HCT116 (cell line): ENCODE measurements around the gene CRYBG2. TPM values are rescaled to one million over a fixed set of nuclear protein-coding genes. Genes with fewer than 3 reads are reported as not detected.

Experiments
- ATAC-seq: fragments of 200-7000 bp; cut with Tn5 transposase; 2 replicates; pipeline ENCODE4 v1.9.1; 2020; ENCODE audit warnings: mild to moderate bottlenecking, moderate library complexity
- BruUV-seq: library from RNA; stranded (reverse); fragments of 400-500 nt; replicated peaks from 2 replicates; lab custom pipeline; 2021; lab: Mats Ljungman, UMichigan
- CTCF ChIA-PET: fragments of 300-600 bp; sonication (Branson Sonifier 250); formaldehyde crosslinking; loops from one replicate; lab custom pipeline; 2021; ENCODE audit warnings: antibody characterized with exemption; lab: Charles Lee
- POLR2A ChIA-PET: fragments of 300-600, 350-600 bp; sonication (Branson Sonifier 250); formaldehyde crosslinking; loops from one replicate; lab custom pipeline; 2021; ENCODE audit warnings: antibody characterized with exemption; lab: Charles Lee
- RAD21 ChIA-PET, 2 experiments: fragments of 300-600 bp; sonication (Branson Sonifier 250); formaldehyde crosslinking; loops; one replicate each; lab custom pipeline; 2023; ENCODE audit warnings: low total read pairs in 2 of 2; ENCODE audit not compliant: uncharacterized antibody in 2 of 2, unreplicated experiment in 2 of 2, low non-redundant PET in 1 of 2; lab: Charles Lee
- DNase-seq: peaks from one replicate; pipeline ENCODE4 v3.0.0-alpha.2; 2010; ENCODE audit warnings: low read depth, low spot score
- H2AFZ ChIP-seq: fragments of 200-600 bp; shearing (Covaris generic), sonication (generic); 2 replicates; pipeline ENCODE4 v1.6.1; 2017; ENCODE audit warnings: low read depth, mixed run types, mixed read lengths, antibody characterized with exemption, low read length; ENCODE audit not compliant: poor library complexity, severe bottlenecking
- H3K27ac ChIP-seq: 2 replicates; pipeline ENCODE4 v1.5.1; 2012; ENCODE audit warnings: low read depth, low read length
- H3K27me3 ChIP-seq: fragments of 200-600 bp; sonication (generic); 2 replicates; pipeline ENCODE4 v1.6.1; 2016; ENCODE audit warnings: mixed run types, low read length, mixed read lengths; ENCODE audit not compliant: insufficient read depth
- H3K36me3 ChIP-seq, 2 experiments: fragments of 200-500 bp in 1 of 2; fragments of 200-600 bp in 1 of 2; sonication (Bioruptor generic) in 1 of 2; sonication (generic) in 1 of 2; 2 replicates each; pipeline versions ENCODE4 v1.5.1 to v1.6.1; 2014 to 2016; ENCODE audit warnings: low read length in 2 of 2, inconsistent platforms in 1 of 2, mixed read lengths in 1 of 2, mixed run types in 1 of 2; ENCODE audit not compliant: insufficient read depth in 2 of 2, control insufficient read depth in 1 of 2
- H3K4me1 ChIP-seq, 2 experiments: fragments of 200-600 bp in 1 of 2; sonication (generic) in 1 of 2; 2 replicates each; pipeline versions ENCODE4 v1.5.1 to v1.6.1; 2012 to 2017; ENCODE audit warnings: low read length in 2 of 2, inconsistent platforms in 1 of 2, mild to moderate bottlenecking in 1 of 2, mixed read lengths in 1 of 2, mixed run types in 1 of 2, moderate library complexity in 1 of 2; ENCODE audit not compliant: insufficient read depth in 2 of 2, control insufficient read depth in 1 of 2
- H3K4me2 ChIP-seq: fragments of 200-600 bp; sonication (generic); 2 replicates; pipeline ENCODE4 v1.6.1; 2017; ENCODE audit warnings: mixed run types, low read length, mixed read lengths
- H3K4me3 ChIP-seq, 2 experiments: fragments of 200-600 bp in 1 of 2; sonication (generic) in 1 of 2; replicated peaks in 1 of 2; 2 replicates each; pipeline ENCODE4 v1.5.1; 2011 to 2016; ENCODE audit warnings: low read length in 2 of 2, control low read depth in 1 of 2, low read depth in 1 of 2, mild to moderate bottlenecking in 1 of 2, mixed read lengths in 1 of 2, mixed run types in 1 of 2
- H3K79me2 ChIP-seq: fragments of 200-600 bp; sonication (generic); 2 replicates; pipeline ENCODE4 v1.6.1; 2017; ENCODE audit warnings: mild to moderate bottlenecking, mixed run types, low read length, moderate library complexity, mixed read lengths; ENCODE audit not compliant: insufficient read depth
- H3K9ac ChIP-seq: fragments of 200-600 bp; sonication (generic); 2 replicates; pipeline ENCODE4 v1.6.1; 2016; ENCODE audit warnings: low read length, mixed read lengths
- H3K9me2 ChIP-seq: fragments of 200-600 bp; sonication (generic), shearing (Covaris generic); 2 replicates; pipeline ENCODE4 v1.6.1; 2017; ENCODE audit warnings: mixed run types, mild to moderate bottlenecking, moderate library complexity; ENCODE audit not compliant: insufficient read depth
- H3K9me3 ChIP-seq, 2 experiments: fragments of 200-500 bp in 1 of 2; fragments of 200-600 bp in 1 of 2; sonication (Bioruptor generic) in 1 of 2; sonication (generic) in 1 of 2; 2 replicates each; pipeline ENCODE4 v1.6.1; 2014 to 2017; ENCODE audit warnings: low read length in 2 of 2, mixed read lengths in 2 of 2, inconsistent platforms in 1 of 2, low read depth in 1 of 2, mild to moderate bottlenecking in 1 of 2, mixed run types in 1 of 2, moderate library complexity in 1 of 2; ENCODE audit not compliant: control insufficient read depth in 1 of 2, insufficient read depth in 1 of 2
- H4K20me1 ChIP-seq: fragments of 200-600 bp; sonication (generic), shearing (Covaris generic); 2 replicates; pipeline ENCODE4 v1.6.1; 2017; ENCODE audit warnings: mixed run types, mild to moderate bottlenecking, moderate library complexity; ENCODE audit not compliant: insufficient read depth
- CEBPB ChIP-seq: IDR thresholded peaks from 2 replicates; pipeline ENCODE4 v1.6.1; 2012; ENCODE audit warnings: low read depth
- EGR1 ChIP-seq: IDR thresholded peaks from 2 replicates; pipeline ENCODE4 v1.6.1; 2012; ENCODE audit warnings: low read depth
- ELF1 ChIP-seq: IDR thresholded peaks from 2 replicates; pipeline ENCODE4 v1.6.1; 2012; ENCODE audit warnings: low read depth, borderline replicate concordance
- EZH2phosphoT487 ChIP-seq: fragments of 200-600 bp; IDR thresholded peaks from 2 replicates; pipeline ENCODE4 v1.6.1; 2018; ENCODE audit warnings: antibody characterized with exemption, borderline replicate concordance
- POLR2A ChIP-seq: IDR thresholded peaks from 2 replicates; pipeline ENCODE4 v1.7.0; 2011; ENCODE audit warnings: borderline replicate concordance; ENCODE audit not compliant: insufficient read depth, insufficient read length; ENCODE audit errors: extremely low read depth
- POLR2AphosphoS5 ChIP-seq: IDR thresholded peaks from 2 replicates; pipeline ENCODE4 v1.6.1; 2011; ENCODE audit warnings: mild to moderate bottlenecking, low read depth, low read length, moderate library complexity
- RAD21 ChIP-seq: IDR thresholded peaks from 2 replicates; pipeline ENCODE4 v1.6.1; 2012; ENCODE audit warnings: low read depth, mild to moderate bottlenecking
- SIN3A ChIP-seq: IDR thresholded peaks from 2 replicates; pipeline ENCODE4 v1.6.1; 2012; ENCODE audit warnings: low read depth
- SP1 ChIP-seq: IDR thresholded peaks from 2 replicates; pipeline ENCODE4 v1.6.1; 2012; ENCODE audit warnings: low read depth
- YY1 ChIP-seq: IDR thresholded peaks from 2 replicates; pipeline ENCODE4 v1.6.1; 2011; ENCODE audit warnings: low read length, low read depth, moderate library complexity, mild to moderate bottlenecking; ENCODE audit not compliant: insufficient replicate concordance; ENCODE audit errors: extremely low read depth
- ZFX ChIP-seq: fragments of 450-650 bp; IDR thresholded peaks from 2 replicates; pipeline ENCODE4 v1.6.1; 2017
- ZNF274 ChIP-seq: fragments of 200-500 bp; sonication (Bioruptor generic); IDR thresholded peaks from 2 replicates; pipeline ENCODE4 v1.6.1; 2014; ENCODE audit warnings: mild to moderate bottlenecking, low read depth, low read length, inconsistent platforms
- intact Hi-C: fragments of 100-400 bp; cut with micrococcal nuclease; formaldehyde crosslinking; loops from 2 replicates; pipeline ENCODE4 v1.10.0; 2022
- total RNA-seq: library from RNA; stranded (reverse); gene quantifications from one replicate; pipeline ENCODE4 v1.2.1, GENCODE V29; 2021; ENCODE audit not compliant: unreplicated experiment
- TF ChIP-seq, protein P1 (sequence below), 3 experiments: fragments of 200-600 bp in 1 of 3; sonication (generic) in 1 of 3; IDR thresholded peaks in 2 of 3; conservative IDR thresholded peaks in 1 of 3; 2 replicates each; pipeline ENCODE4 v1.5.1; 2012 to 2017; ENCODE audit warnings: low read depth in 2 of 3, low read length in 2 of 3, antibody characterized with exemption in 1 of 3, borderline replicate concordance in 1 of 3, control low read depth in 1 of 3, mild to moderate bottlenecking in 1 of 3, mixed read lengths in 1 of 3, mixed run types in 1 of 3, moderate library complexity in 1 of 3; ENCODE audit not compliant: insufficient read depth in 1 of 3
- TF ChIP-seq, protein P2 (sequence below): IDR thresholded peaks from 2 replicates; pipeline ENCODE4 v1.6.1; 2012
- TF ChIP-seq, protein P3 (sequence below): IDR thresholded peaks from 2 replicates; pipeline ENCODE4 v1.6.1; 2011; ENCODE audit warnings: mild to moderate bottlenecking, low read length, moderate library complexity; ENCODE audit not compliant: insufficient replicate concordance; ENCODE audit errors: extremely low read depth

The CRYBG2 gene
- total RNA-seq, 1 experiment from 2014 or later, result 10.5 TPM

DNA sequence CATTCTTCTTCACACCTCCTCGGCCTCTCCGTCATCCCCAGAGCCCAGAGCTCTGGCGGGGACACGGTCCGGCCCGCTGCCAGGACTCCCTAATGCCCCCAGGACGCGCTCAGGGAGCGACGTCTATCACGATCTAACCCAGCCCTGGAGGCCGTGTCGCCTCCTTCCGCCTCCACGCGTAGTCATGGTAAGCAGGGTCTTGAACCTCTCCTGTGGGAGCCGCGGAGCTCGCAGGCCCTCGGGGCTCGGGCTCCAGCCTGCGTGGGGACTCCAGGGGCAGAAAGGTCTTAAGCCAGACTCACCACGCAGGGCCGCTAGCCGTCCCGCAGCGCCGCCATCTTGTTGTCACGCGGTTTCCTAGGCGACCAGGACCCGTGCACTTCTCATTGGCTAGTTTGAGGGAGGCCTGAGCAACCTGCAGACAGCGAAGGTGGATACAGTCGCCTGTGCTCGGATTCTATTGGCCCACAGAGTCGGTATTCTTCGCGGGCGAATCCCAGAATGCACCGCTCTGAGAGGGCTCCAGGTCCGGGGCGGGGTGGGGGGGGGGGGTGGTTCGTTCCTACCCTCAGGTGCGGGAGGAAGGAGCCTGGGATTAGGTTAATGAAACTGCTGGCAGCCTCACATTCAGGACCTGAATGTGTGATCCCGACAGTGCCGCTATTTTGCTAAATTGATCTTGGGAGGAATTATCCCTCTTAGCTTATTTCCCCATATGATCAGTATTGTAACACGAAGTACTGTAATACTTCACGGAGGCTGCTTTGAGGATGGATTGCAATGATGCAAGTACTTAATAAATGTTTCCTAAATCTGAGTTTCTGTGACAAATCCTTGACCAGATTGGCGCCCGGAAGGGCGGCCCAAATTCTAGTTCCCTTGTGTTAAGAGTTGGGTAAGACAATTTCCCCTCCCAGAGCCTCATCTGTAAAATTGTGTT is 47.4 kb downstream of the CRYBG2 start, which contains the start of gene UBXN11:
Gene UBXN11, minus strand, starts transcription at position 347 of the 940 bp plus-strand sequence. CDS start 3,753 bp downstream, outside the sequence.
- H4K20me1 ChIP-seq, result no peaks in the 10 kb centered on the region
- ATAC-seq (peak; percentile 99), DNase-seq (peak; percentile 94)
- ChIA-PET RAD21 (no interaction called here), CTCF (interaction anchor here (1.2 to 2.7 kb wide), 2 partner anchors 15 to 31 kb away, joined by 4 to 10 read pairs; no protein-coding TSS in a partner anchor), POLR2A (no interaction called here)
- H3K9ac ChIP-seq, result peak within 1 kb of the TSS; percentile 89
- no peaks in the 10 kb centered on the region for H3K27me3 ChIP-seq
- H2AFZ ChIP-seq, result peak within 1 kb of the TSS; percentile 71
- TSS peak; percentile 99 for BruUV-seq
- peak within 1 kb of the TSS; percentile 28 for H3K27ac ChIP-seq
- peak within 1 kb of the TSS; percentile 100 for H3K4me2 ChIP-seq
- no peaks in the 10 kb centered on the region for H3K36me3 ChIP-seq
- H3K9me2 ChIP-seq, result no peaks in the 10 kb centered on the region
- peak within 1 kb of the TSS; percentile 79 to 91 for H3K4me3 ChIP-seq
- peaks cover 12% of the 10 kb centered on the region for H3K79me2 ChIP-seq
- no peaks in the 10 kb centered on the region for H3K9me3 ChIP-seq
- H3K4me1 ChIP-seq, result peaks cover 9 to 38% of the 10 kb centered on the region in 2 experiments; a peak in 3 of 4 replicates
- intact Hi-C loops, result no loop called here
- TF ChIP-seq ZFX (peak; percentile 51; the same call in 1 of the 2 replicates), RAD21 (no peak), POLR2AphosphoS5 (peak; percentile 73), SP1 (peak; percentile 76), ZNF274 (no peak), EZH2phosphoT487 (no peak), POLR2A (peak; percentile 66), EGR1 (no peak), YY1 (peak; percentile 96), CEBPB (no peak), ELF1 (no peak), SIN3A (peak; percentile 86)
- TF ChIP-seq, protein P1, sequence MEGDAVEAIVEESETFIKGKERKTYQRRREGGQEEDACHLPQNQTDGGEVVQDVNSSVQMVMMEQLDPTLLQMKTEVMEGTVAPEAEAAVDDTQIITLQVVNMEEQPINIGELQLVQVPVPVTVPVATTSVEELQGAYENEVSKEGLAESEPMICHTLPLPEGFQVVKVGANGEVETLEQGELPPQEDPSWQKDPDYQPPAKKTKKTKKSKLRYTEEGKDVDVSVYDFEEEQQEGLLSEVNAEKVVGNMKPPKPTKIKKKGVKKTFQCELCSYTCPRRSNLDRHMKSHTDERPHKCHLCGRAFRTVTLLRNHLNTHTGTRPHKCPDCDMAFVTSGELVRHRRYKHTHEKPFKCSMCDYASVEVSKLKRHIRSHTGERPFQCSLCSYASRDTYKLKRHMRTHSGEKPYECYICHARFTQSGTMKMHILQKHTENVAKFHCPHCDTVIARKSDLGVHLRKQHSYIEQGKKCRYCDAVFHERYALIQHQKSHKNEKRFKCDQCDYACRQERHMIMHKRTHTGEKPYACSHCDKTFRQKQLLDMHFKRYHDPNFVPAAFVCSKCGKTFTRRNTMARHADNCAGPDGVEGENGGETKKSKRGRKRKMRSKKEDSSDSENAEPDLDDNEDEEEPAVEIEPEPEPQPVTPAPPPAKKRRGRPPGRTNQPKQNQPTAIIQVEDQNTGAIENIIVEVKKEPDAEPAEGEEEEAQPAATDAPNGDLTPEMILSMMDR (IDR thresholded peaks at IDR 0.05 in 2 of 3, conservative IDR thresholded peaks at IDR 0.05 in 1 of 3; ENCODE audit: borderline replicate concordance in 1 of 3, insufficient read depth in 1 of 3, low read depth in 2 of 3, low read length in 2 of 3), result no peak
- TF ChIP-seq, protein P2, sequence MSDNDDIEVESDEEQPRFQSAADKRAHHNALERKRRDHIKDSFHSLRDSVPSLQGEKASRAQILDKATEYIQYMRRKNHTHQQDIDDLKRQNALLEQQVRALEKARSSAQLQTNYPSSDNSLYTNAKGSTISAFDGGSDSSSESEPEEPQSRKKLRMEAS, result peak; percentile 65; the same call in 1 of the 2 replicates
- TF ChIP-seq, protein P3, sequence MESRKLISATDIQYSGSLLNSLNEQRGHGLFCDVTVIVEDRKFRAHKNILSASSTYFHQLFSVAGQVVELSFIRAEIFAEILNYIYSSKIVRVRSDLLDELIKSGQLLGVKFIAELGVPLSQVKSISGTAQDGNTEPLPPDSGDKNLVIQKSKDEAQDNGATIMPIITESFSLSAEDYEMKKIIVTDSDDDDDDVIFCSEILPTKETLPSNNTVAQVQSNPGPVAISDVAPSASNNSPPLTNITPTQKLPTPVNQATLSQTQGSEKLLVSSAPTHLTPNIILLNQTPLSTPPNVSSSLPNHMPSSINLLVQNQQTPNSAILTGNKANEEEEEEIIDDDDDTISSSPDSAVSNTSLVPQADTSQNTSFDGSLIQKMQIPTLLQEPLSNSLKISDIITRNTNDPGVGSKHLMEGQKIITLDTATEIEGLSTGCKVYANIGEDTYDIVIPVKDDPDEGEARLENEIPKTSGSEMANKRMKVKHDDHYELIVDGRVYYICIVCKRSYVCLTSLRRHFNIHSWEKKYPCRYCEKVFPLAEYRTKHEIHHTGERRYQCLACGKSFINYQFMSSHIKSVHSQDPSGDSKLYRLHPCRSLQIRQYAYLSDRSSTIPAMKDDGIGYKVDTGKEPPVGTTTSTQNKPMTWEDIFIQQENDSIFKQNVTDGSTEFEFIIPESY, result no peak
